CD4-positive, alpha-beta T cell treated with Interleukin-4 for 1 hour (primary cell): Measurements from ENCODE around the gene SMIM38.

ENCODE experiments used
- DNase-seq, 2 donors: peaks; one replicate each; pipeline ENCODE4 v3.0.0-alpha.2; 2020 to 2022

SMIM38 gene

DNA sequence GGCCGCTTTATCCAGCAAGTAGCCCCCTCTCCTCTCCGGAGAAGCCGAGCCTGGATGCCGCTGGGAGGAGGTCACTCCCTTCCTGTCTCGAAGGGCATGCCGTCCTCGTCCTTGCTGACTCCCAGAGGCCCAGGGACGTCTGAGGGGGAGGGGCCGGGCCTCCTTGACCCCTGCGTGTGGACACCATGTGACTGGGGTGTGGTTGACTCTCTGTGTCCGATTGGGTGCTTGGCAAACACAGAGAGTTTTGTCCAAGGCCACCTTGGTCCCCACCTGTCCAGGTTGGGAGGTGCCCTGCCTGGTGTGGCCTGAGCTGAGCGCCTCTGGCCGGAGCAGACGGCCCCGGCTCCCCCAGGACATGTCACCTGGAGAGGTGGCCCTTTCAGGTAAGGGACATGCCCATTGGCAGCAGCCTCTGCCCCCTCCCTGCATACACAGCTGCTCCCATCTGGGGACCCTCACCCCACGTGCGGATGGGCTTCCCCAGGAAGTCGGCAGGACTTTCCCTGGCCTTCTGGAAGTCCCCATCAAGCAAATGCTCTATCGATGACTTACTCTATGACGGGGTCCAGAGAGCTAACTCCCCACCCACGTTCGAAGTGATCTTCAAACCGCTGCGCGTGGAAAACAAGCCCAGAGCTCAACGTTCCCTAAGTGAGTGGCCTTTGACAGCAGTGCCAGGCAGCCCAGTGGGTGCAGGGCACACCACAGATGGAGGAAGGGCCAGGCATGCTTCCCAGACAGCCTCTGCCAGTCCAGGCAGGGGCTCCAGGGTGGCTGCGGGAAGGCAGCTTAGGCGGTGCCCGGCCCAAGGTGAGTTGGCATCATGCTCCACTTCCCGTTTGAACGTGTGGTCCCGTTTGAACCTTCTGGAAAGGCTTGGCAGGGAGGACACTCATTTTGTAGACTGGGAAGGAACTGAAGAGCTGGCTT is at the start of gene SMIM38:
TSS of gene SMIM38 (plus strand) at position 634 of the 933 bp plus-strand sequence. CDS start 1,912 bp downstream, outside the sequence.
- no peak for DNase-seq

DNA sequence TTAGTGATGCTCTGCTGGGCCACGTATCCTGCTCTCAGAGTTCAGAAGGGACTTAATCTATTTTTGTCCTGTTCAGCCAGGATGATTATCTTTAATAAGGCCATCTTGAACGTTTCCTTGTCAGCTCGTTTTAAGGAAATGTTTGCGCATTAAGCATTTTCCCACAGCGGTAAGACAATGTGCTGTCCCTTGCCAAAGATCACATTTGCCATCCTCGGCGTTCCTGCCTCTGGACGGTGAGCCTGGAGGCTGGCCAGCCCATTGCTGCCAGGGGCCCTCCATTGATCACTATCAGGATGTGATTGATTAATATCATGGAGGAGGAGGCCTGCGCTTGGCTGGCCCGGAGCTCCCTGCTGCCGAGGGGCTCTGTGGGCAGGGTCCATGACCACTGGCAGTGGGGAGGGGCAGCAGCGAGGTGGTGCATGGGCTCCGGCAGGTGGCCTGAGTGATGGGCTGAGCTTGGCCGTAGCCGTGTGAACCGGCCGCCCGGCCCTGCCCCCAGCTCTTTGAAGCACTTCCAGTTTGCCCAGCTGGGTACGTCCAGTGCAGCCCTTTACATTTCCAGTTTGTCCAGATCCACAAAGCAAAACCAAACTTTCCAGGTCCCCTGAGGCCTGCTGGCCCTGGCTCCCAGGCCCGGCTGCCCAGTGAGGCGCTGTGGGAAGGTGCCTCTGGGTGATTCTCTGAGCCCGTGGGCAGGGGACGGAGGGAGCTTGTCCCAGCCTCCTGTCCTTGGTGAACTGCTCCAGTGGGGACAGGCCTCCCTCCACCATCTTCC is 49.5 kb upstream of the SMIM38 start:
- DNase-seq: no peak

DNA sequence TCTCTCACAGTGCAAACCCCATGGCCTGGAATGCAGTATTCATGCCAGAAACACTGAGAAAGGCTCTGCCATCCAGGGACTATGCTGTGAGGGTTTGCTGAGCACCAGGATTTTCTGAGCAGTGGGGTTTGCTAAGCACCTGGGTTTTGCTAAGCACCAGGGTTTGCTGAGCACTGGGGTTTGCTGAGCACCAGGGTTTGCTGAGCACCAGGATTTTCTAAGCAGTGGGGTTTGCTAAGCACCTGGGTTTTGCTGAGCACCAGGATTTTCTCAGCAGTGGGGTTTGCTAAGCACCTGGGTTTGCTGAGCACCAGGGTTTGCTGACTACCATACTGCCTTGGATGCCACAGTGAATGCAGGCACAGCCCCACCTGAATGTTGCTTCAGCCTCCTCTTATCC is 48.3 kb upstream of the SMIM38 start:
- no peak for DNase-seq

DNA sequence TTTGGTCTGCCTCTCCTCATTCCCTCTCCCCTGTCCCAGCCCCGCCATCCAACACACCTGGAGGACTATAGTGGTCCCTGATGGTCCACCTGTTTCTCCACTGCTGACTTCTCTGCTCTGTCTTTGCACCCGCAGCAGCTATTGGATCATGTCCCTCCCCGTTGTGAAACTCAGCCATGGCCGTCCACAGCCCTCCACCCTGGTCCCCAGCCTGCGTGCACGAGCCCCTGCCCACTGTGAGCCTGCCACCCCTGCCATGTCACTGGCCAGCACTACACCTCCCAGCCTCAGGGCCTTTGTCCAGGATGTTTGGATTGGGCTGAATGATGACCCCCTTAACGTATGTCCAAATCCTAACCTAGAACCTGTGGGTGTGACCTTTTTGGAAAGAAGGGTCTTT is 47.7 kb upstream of the SMIM38 start:
- DNase-seq: no peak

DNA sequence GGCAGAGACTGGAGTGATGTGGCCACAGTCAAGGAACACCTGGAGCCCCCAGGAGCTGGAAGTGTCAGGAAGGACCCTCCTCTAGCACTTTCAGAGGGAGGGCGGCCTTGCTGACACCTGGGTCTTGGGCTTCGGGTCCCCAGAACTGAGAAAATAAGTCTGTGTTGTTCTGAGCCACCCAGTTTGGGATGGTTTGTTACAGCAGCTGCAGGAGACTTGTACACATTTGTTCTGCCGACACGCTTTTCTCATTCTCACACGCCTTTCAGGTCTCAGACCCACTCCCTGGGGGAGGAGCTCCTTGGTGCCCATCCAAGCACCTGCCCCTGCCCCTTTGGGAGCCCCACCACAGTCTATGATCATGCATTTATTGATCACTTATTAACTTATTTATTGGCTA is 47.2 kb upstream of the SMIM38 start:
- DNase-seq: no peak

DNA sequence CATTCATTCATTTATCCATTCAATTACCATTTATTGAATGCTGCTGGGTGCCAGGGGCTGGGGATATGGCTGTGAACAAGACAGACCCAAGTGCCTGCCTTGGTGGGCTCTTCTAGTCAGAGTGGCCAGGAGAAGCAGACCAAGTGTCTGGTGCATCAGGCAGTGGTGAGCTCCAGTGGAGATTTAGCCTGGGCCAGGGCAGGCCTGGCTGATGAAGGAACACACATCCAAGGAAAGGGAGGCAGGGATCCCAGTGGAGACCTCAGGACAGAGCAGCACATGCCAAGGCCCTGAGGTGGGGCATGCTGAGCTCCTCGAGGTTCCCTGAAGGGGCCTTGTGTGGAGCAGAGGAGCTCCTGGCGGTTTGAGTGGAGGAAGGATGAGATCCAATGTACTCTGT is 46.6 kb upstream of the SMIM38 start:
- no peak for DNase-seq

DNA sequence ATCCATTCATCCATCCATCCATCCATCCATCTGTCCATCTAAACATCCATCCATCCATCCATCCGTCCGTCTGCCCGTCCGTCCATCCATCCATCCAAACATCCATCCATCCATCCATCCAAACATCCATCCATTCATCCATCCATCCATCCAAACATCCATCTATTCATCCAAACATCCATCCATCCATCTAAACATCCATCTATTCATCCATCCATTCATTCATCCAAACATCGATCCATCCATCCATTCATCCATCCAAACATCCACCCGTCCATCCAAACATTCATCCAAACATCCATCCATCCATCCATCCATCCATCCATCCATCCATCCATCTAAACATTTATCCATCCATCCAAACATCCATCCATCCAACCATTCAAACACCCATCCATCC is 45.3 kb upstream of the SMIM38 start:
- no peak for DNase-seq

DNA sequence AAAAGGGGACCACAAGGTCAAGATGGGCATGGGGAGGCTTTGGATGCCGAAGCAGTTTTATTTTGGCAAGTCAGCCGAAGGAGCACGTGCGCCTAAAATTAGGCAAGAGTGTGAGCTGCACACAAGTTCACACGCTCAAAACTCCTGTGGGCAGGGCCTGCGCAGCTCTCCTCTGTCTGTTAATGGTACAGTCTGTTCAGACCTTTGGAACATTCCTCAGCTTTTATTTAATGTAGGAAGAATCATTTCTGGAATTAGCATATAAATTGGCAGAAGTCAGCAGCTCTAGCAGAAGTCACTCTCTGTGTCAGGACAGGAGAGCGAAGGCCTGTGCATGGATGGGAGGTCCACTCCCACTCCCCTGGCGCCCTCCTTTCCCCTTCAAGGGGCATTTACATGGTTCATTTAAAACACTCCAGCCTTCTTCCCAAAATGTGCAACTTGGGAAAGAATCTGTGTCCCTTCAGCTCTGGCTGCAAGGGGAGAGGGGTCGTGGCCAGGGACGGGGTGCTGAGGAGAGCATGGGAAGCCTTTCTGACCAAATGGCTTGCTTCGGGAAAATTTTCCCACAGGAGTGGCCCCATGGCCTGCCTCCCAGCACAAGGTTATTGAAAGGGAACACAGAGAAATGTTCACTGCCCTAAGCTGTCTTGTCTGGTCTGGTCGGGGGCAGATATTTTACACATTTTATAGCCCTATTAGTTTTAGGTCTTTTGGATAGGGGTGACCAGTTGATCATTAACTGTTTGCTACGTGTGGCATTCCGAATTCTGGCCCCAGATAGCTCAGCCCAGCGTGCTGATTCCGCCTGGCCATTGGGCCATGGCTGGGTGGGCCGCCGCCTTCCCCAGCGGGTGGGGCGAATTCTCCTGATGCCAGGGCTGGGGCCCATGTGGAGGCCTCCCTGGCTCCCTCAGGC is 43.9 kb upstream of the SMIM38 start:
- no peak for DNase-seq

DNA sequence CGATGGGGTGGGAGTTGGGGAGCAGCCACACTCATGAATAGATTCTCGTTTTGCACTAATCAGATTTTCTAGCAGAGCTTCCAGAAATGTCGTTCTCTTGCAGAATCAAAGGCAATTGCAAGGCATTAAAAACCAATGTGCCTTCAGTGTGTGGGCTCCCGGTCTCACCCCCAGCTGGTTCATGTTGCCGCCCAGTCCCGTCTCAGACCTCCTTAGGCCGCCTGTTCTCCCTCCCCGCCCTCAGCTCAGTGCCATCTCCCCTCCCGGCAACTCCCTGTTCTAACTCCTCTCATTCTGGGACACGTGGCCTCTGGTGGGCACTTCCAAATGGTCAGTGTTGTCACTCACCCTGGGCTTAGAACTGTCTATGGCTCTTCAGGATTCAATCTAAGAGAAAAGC is 42.5 kb upstream of the SMIM38 start:
- no peak for DNase-seq

DNA sequence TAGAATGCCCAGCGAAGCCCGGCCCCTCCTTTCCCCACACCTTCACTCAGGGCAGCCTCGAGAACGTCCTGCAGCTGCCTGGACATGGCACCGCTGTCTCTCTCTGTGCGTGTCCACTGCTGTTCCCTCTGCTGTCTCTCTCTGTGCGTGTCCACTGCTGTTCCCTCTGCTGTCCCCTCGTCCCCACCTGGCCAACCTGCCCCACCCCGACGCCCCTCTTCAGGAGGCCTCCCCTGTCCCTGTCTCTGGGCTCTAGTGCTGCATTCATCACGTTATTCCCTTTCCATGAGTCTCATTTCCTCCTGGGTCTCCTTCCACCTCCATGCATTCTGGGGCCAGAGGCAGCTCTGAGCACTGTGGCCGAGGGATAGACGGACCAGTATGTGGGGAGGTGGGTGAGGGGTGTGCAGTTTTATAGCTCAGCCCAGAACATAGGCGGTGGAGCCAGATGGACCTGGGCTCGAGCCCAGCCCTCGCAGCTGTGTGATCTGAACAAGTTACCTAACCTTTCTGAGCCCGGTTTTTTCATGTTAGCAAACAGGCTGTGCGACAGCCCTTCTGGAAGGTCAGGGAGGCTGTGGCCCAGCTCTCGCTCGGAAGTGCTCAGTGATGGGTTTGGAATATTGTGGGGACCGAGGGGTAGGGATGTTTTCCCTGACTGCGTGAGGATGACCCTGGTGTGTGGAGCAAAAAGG is 41.9 kb upstream of the SMIM38 start:
- no peak for DNase-seq

DNA sequence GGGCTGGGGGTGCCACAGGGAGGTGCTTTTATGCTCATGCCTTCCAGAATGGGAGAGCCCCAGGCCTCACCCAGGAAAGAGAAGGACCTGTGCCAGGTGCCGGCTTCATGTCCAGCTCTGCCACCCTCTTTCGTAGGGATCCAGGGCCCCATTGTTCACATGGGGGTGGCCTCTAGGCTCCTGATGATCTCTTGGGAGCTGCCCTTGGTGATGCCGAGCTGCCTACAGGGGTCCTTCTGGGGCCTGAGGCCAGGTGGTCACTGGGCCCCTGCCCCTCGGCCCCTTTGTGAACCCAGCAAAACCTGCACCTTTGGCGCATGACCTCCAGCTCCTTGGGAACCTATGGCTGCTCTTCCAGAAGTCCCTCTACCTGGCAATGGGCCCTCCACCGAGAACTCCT is 41.4 kb upstream of the SMIM38 start:
- no peak for DNase-seq

DNA sequence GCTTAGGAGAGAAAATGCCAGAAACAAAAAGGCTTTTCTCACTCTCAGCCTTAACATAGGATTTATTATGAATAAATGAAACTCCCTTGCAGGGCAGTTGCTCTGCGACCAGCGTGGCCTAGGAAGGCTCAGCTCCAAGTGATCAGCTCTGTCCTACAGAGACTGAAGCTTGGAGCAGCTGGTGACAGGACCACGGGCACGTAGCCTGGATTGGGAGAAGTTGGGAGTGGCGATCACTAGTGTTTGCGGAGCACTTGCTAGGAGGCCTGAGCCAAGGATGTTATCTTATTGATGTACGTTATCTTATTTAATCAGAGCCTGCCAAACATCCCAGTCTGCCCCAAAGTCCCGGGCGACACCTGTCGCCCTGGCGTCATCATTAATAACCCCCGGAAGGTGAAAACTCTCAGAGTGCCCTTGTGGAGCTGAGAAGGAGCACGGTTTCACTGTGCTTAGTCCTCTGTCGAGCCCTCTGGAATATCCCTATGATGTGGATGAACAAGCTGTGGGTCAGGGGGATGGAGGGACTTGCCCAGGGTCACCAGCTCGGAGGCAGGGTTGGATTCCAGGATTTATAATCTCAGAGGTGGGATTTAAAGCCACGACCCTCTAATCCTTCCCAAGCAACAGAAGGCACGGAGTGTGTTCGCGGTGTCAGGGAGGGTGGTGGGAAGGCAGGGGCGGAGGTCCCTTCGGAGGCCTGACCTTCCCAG is 40.8 kb upstream of the SMIM38 start:
- no peak for DNase-seq

DNA sequence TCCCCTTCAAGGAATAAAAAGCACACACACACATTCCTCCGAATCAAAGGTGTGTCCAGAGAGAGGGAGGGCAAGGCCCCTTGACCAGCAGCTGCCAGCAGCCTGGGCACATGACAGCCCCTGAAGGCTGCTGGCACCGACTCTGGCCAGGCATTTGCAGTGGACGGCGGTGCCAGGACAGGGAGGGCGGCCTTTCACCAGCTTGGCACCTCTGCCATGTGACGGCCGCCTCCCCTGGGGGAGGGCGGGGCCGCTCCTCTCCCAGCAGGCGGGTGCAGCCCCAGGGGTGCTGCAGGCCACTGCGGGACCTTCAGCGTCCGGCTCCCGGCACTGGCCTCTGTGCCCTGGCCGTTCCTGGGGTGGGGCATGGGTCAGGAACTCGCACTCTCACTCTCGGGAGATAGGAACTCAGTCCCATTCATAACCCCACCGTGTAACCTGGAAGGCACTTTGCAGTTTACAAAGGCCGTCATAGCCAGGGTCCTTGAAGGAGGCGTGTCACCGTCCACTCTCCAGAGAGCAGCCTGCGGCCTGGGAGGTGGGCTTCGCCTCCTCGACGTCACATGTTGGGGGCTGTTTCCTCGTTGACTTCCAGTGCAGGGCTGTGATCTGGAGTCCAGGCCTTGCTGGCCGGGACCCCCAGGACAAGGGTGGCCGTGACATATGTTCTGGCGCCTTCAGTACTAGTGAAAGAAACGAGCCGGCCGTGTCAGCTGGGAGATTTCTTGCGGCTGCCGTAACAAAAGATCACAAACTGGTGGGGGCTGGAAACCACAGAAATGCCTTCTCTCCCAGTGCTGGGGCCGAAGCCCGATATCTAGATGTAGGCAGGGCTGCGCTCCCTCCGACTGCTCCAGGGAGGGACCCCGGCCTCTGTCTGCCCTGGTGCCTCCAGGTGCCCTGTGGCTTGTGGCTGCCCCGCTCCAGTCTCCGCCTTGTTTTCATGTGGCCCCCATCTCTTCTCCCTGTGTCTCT is 39.9 kb upstream of the SMIM38 start:
- no peak for DNase-seq

DNA sequence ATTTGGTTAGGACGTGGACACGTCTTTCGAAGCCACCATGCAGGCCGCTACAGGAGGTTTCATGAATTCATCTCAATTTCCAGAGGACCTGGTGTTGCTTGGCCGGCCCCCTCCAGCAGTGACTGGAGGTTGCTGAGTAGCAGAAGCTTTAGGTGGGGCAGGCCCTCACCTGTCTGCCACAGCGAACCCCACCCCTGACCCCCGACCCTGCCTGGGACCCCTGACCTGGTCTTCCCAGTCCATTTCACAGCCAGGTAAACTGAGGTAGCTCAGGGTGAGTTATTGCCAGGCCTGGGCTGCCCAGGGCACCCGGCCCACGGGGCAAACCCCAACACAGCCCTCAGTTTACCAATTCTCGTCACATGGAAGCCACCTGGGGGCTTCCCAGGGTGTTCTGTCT is 39.1 kb upstream of the SMIM38 start:
- no peak for DNase-seq

DNA sequence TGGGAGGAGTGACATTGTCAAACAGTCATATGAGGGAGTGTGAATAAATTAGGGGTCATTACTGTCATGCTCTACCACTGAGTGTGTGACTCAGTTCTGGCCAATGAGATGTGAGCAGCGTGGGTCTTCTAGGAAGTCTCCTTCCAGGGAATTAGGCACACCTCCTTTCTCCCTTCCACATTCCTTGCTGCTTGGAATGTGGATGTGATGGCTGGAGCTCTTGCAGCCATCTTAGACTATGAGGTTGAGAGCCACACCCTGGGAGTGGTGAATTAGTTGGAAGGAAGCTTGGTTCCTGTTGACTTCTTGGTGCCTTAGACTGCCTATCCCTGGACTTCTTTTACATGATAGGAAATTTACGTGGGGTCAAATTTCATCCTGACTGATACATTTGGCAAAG is 36.5 kb upstream of the SMIM38 start:
- no peak for DNase-seq

DNA sequence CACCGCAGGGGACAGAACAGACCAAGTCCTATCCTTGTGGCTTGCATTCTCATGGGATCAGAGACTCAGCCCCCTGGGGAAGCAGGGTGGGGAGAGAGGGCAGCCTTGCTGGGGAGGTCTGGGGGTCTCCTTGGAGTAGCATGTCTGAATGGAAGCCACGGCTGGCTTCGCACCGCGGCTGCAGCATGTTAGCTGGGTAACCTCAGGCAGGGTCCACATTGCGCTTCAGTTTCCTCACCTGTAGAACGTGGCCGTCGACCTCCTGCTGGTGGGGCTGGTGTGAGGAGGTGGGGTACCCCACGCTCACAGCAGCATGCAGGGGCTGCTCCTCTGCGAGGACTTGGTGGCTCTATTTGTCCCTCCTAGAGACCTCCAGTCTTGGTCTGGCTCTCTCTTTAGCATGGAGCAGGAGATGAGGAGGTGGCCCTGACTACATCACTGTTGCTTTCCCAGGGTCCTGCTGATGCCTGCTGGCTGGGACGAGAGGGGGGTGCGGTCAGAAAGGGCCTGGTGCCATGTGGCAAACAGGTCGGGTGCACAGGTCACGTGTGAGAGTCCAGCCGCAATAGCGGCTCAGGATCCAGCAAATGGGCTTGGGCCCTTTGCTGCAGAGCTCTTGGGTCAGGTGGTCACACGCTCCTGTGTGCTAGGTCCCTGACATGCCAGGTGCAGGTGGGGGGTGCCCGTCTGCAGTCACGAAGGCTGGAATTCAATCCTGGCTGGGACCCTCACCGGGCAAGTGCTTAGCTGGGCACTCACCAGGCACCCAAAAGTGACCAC is 35.4 kb upstream of the SMIM38 start:
- no peak for DNase-seq

DNA sequence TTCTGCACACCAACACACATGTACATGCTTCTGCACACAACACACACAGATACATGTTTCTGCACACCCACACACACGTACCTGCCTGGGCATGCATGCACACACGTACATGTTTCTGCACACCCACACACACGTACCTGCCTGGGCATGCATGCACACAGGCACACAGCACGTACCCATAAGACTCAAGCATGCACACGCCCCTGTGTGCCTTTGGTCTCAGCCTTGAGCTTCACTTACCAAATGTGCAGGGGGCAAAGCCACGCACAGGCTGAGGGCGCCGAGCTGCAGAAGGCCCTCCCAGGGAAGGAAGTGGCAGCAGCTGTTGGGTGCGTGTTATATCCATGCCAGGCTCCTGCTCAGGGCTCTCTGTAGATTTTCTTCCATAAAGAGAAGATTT is 34.7 kb upstream of the SMIM38 start:
- no peak for DNase-seq

DNA sequence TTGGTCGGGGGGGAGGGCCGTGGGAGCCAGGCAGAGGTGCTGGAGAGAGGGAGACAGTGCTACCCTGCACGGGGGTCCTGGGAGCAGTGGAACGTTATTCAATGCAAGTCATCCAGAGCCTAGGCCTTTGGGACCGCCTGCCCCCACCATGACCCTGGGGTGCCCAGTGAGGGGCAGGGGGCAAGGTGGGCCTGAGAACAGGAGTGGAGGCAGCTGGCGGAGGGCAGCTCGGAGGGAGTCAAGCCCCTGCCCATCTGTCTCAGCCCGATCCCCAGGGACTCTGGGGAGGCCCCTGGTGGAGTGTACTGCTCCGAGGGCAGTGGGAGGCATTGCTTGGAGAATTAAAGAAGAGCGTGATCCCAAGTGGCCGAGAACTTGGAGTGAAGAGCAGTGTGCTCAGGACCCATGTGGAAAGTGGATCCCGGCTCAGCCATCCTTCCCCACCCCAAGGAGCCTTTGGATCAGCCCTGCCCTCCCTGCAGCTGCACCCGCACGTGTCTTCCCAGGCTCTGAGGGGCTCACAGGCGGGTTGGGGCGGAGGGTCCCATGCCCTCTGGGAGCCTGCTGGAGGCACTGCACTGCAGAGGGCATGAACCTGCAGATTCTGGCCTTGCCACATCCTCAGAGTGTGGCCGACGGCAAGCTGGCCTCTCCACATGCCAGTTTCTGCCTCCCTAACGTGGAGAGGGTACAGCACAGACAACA is 34.0 kb upstream of the SMIM38 start:
- no peak for DNase-seq

DNA sequence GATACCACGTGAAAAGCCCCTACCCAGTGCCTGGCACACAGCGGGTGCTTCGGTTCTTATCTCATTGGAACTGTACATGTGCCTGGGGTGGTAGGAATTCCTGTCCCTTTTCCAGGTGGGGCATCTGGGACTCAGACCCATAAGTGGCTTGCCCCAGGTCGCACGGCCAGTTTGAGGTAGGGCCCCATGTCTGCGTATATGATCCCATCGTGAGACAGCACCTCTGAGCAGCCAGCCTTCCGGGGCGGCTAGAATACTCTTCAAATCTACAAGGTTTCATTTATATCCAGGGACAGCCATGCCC is 33.5 kb upstream of the SMIM38 start:
- no peak for DNase-seq
